Central memory CD4-positive, alpha-beta T cell (primary cell): ENCODE results near the gene FAM240B.

ENCODE experiments used
- DNase-seq: peaks from one replicate; pipeline ENCODE4 v3.0.0; 2022
- total RNA-seq, 3 experiments: gene quantifications; one replicate each; lab custom pipeline; 2026; lab: John Stamatoyannopoulos, UW

The FAM240B gene
- total RNA-seq: 0 reads per million in 3 experiments

DNA sequence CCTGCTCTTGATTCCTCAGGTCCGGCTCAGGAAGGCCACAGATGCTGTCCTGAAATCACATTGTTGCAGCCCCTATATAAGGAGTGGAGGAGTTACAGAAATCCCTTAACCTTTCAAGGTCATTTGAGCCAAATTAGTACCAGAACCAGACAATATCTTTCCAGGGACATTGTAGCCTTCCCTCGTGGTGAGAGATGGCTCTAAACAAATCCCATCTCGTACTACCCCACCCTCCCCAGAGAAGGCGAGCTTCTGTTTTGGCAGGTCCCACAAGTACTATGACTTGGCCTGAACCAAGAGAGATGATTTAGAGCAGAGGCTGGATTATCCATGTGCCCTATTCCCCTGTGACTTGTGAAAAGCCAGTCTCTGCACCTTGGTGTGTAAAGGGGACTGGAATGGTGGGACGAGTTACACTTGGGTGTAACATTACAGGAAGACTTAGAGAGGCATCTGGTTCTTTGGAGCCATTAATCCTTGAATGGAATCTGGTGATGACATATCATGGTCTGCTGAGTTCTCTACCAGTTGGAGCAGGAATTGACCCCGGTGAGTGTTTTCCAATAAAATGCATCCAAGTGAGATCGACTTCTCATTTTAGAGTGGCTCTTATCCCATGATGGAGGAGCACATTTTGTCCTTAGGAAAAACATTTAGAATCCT lies at the start of gene FAM240B:
FAM240B (minus strand) TSS at position 51 of the 663 bp plus-strand sequence. CDS start 16,134 bp downstream, outside the sequence.
- DNase-seq: no peak

DNA sequence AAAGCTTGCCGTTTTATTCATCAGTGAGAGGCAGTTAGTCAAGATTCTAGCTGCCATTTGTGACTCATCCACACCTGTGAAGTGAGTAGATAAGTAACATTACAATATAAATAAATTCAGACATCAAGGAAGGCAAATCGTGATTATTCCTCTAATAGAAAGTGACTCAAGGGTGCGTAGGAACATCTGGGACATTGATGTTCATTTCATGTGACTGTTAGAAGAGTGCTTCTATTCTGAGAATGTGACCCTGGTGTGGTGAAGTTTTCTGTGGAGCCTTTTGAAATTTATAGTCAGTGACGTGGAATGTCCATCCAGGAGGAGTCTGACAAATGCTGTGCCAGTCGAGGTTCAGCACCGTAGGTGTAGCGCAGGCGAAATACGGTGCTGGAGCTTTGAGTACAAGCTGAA lies 48.4 kb upstream of the FAM240B start:
- DNase-seq: no peak

DNA sequence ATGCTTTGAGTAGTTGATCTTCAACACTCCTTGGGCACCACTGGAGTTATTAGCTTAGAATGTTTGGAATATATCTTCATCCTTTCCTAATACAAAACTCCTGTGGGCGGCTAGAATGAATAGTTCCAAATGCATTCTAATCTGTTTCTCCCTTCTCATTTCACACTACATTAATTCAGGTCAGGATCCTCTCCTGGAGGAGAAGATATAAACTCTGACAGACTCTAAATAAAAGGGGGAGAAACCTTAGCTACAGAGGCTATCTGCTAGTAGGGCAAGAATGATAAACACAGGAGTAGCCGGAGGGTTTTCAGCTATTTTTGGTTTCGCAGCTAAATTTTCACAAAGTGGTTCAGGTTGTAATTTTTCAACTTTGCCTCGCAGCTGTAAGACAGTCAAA lies 45.2 kb upstream of the FAM240B start:
- DNase-seq: no peak

DNA sequence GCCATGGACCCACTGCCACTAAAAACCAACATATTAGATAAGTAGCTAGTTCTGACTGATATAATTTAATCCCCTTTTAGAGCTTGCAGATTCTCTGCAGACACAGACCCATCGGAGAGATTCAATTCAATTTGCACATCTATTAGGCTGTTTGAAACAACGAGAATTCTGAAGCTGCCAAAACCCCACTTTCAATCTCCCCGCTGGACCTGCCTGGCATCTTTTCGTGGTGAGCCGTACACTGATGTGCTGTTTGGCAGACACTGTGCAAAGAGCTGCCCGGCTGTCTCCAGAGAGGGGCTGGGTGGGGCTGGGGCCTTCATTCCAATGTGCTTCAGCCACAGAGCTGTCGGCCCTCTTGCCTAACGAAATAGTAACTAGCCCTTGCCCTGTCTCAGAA lies 42.1 kb upstream of the FAM240B start:
- no peak for DNase-seq

DNA sequence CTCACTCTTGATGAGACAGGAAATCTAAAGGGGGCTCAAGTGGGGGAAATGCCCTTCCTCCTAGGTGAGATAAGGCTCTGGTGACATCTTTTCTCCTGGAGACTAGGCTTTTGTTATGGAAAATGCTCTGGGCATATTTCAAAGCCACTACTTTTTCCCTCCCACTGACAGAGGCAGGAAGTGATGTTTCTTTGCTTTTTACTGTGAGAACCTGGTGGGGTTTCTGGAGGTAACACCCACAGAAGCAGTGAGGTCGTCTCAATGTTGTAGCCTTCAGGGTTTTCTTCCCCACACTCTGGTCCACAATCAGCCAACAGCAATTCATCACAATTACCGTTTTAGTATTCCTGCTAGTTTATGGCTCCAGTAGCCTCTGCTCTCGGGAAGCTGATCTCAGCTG lies 41.4 kb upstream of the FAM240B start:
- DNase-seq: no peak

DNA sequence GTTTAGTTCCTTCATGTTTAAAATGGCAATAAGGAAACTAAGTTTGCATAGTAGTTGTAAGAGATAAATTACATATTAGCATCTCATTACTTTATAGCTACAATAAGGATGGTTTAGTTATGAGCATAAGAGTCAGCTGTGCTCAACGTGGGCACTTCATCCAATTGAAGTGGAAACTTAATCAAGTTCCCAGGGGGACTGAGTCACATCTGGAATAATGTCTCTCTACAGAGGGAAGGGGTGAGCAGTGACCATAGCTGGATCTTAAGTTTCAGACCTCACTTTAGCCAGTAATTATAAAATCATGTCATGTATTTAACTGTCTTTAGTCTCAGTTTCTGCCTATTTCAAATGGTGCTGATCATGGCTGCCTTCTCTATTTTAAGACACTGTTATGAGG lies 36.8 kb upstream of the FAM240B start:
- no peak for DNase-seq

DNA sequence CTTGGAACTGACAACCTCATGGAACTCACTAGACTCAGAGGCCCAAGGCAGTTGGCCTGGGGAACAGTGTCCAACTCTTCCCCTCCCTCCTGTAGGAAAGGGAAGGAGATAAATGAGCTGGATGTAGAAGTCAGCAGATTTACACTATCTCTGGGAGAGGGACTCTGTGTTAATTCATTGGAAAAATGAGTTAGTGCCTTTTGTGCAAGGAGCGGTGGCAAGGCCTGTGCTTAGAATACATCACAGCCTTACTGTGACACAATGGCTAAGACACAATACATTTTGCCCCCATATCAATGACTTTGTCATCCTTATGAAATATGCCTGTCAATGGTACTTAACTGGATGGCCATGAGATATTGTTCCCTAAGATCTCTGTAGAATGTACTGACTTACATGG lies 28.0 kb upstream of the FAM240B start:
- DNase-seq: no peak

DNA sequence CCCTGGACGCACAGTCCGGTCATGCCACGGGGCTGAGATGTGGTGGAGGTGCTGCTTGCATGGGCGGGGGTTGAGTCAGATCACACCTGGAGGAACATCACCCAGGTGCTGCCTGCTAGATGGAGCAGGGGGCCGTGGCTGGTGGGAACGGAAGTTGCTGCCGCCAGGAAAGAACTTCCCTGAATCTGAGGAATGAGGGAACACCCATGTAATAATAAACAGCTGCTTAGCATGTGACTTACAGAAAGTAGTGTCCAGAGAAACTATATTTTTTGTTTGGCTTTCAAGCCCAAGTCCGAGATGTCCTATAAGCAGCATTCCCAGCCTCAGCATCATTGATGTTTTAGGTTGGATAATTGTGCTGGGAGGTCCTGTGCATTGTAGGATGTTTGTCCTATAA lies 27.1 kb upstream of the FAM240B start:
- DNase-seq: no peak

DNA sequence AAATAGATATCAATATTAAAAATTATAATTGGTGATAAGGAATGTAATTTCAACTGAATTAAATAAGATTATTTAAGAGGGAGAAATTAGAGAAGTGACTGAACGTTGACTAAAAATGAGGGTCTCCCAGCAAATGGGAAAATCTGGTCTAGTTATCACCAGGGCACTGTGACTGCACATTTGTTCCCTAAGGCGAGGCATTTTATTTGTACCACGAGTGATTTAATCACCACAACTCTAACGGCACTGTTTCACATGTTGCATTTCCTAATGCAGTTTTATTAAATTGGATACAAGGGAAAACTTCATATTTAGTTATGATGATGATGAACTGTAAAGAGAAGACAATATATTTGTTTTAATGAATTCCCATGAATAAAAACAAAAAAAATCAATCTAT lies 26.4 kb upstream of the FAM240B start:
- DNase-seq: no peak

DNA sequence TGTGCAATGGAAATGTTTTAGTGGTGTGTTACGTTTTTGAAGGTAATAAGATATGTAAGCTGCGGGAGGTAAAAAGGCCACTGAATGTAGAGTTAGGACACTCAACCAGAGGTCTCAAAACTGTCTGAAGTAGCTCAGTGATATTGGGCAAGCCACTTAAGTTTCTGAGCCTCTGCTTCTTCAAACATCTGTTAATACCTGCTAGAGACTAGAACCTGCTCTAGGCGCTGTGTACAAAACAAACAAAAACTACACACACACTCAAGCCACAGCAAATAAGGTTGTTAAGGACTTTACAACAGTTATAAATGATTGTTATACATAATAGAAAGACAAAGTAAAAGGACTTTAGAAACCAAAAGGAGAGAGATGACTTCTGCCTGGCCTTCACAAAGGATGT lies 24.6 kb upstream of the FAM240B start:
- no peak for DNase-seq

DNA sequence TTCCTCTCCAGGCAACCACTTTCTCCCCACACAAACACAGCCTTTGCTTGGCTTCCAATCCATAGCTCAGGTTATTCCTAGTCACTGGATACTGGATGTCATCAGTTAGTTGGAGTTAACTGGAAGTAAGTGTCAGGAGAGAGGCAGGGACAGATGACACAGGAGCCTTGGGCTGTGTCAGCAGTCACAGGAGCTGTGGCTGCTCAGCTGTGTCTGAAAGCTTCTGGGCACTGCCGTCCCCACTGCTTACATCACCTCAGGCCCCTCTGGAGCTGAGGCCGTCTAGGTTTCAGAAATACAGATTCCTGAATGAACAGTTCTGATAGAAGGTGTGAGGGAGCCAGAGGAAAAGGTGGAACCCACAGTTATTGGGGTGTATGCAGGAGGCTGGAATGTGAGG lies 17.3 kb upstream of the FAM240B start:
- no peak for DNase-seq

DNA sequence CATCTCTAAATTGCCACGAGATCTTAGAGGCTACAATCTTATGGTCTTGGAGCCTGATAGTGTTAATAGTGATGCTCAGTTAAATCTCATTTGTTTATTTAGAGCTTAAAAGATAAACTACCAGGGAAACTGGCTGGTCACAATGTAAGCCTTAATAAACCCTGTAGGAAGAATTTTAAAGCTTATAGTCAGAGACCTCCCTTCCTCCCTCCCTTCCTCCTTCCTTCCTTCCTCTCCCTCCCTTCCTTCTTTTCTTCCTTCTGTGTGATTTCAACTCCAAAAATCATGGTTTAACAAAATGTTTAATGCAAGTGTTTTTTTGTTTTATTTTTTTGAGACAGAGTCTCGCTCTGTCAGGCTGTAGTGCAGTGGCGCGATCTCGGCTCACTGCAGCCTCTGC lies 14.9 kb upstream of the FAM240B start:
- DNase-seq: no peak

DNA sequence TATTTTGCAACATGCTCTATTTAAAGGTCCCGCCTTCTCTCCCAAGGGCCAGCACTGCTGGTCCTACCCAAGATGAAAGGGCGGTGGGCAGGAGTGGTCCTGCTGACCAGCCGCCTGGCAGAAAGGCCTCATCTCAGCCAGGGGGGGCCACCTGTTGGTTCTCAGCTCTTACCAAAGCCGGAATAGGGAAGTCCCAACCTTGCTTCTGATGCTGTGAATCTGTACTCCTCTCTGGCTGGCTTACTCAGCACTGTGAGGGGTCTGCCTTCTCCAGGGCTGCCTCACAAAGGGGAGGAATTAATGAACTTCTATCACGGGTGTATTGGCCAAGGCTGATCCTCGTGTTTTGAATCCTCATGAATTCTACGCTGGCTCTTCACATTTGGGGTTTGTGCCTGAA lies 13.6 kb upstream of the FAM240B start:
- no peak for DNase-seq

DNA sequence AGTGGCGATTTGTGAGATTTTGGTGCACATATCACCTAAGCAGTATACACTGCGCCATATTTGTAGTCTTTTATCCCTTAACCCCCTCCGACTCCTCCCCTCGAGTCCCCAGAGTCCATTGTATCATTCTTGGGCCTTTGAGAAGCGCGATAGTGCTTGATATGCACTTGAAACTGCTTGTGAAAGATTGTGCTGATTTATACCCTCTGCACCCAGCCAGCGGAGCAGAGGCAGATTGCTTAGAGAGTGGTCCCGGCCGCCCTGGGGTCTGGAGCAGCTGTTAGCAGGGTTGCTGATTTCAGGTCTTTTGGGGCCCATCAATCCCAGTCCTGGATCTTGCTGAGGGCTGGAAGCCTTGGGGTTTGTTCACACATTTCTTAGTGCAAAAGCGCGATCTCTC lies 13.0 kb upstream of the FAM240B start:
- DNase-seq: no peak

DNA sequence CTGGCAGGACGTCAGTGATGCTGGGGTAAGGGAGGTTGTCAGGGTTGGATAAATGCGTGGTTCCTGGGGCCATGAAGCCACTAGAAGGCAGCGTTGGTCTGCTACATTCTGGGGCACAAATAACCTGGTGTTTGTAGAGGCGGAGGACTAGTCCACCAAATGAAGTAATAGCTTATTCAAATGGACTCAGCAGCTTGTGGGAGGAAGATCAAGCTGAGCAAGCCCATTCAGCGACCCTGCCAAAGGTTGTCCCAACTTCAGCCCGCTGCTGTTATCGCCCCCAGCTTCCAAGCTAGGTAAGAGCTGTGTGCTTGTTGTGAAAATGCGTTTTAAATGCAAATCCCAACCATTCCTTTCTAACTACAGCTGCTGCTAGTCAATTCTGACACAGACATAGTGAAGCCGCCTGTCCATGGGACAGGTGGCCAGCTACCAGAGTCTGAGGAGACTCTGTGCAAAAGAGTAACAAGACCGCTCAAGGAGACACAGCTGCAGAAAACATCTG lies 7.6 kb upstream of the FAM240B start:
- no peak for DNase-seq

DNA sequence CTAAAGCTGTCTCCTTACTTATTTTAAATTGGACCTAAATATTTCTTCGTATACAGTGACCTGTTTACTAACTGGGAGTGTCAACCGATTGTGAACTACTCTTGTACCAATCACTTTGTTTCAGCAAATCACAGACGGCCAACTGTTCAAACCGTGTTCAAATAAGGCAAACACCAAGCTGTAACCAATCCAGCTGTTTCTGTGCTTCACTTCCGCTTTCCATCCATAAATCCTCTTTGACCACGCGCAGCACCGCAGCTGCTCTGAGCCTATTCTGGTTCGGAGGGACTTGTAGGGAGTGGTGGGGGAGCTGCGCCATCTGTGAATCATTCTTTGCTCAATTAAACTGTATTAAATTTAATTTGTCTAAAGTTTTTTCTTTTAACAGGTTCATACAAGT lies 4.8 kb upstream of the FAM240B start:
- DNase-seq: no peak

DNA sequence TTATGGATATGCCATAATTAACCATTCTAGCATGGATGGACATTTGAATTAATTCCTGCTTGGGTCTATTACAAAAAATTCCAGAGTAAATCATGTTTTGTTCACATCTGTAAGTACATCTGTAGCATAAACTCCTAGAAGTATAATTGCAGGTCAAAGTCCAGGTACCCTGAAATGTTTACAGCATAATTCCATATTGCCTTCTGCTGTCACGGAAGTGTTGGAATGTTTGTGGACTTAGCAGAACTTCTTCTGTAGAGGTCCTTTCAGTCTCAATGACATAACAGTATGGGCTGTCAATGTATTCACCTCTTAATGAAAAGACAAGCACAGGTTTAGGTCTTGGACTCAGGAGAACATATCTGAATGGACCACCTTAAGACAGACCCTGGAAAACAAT lies 1.8 kb downstream of the FAM240B start:
- DNase-seq: no peak

DNA sequence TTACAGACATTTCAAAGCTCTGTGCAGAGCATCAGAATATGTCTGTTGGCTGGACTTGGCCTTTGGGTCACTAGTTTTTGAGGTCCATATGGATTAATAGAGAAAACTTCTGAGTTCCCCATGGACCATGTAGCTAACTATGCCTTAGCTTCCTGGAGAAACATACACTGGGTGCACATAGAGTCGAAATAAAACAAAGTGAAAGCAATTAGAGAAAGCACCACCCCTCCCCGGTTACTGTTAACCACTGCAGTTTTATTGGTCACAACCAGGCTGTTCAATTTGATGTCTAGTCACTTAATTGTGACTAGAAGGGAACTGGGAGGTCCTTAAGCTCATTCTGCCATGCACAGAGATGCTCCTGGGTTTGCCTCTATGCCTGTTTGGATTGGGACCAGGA lies 4.2 kb downstream of the FAM240B start:
- DNase-seq: no peak

DNA sequence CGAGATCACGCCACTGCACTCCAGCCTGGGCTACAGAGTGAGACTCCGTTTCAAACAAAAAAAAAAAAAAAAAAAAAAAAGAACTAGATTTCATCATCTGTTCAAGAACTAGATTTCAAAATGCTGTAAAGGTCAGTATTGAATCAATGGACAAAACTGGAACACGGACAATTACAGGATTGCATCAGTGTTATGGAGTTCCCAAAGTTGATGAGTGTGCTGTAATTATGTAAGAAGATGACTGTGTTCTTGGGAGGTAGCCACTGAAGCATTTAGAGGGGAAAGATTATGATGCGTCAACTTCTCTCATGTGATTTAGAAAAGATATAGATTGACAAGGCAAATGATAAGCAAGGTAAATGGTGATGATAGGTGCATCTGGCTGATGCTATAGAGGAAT lies 6.5 kb downstream of the FAM240B start:
- no peak for DNase-seq

DNA sequence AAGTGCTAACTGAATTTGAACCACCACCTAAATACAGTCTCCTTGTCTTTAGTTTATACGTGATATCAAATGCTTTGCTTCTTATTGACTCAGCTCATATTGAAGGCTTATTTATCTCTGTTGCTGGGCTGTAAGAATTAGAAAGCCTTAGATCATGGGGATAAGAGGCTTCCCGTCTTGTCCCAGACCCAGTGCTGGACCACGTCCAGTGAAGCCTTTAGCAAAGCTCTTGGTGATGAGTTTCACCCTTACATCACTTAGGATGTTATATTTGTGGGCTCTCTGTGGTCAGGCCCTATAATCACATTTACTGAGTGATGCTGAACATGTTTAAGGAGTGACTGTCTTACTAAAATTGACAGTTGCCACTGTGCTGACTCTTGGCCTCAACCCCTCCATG lies 11.2 kb downstream of the FAM240B start:
- no peak for DNase-seq

DNA sequence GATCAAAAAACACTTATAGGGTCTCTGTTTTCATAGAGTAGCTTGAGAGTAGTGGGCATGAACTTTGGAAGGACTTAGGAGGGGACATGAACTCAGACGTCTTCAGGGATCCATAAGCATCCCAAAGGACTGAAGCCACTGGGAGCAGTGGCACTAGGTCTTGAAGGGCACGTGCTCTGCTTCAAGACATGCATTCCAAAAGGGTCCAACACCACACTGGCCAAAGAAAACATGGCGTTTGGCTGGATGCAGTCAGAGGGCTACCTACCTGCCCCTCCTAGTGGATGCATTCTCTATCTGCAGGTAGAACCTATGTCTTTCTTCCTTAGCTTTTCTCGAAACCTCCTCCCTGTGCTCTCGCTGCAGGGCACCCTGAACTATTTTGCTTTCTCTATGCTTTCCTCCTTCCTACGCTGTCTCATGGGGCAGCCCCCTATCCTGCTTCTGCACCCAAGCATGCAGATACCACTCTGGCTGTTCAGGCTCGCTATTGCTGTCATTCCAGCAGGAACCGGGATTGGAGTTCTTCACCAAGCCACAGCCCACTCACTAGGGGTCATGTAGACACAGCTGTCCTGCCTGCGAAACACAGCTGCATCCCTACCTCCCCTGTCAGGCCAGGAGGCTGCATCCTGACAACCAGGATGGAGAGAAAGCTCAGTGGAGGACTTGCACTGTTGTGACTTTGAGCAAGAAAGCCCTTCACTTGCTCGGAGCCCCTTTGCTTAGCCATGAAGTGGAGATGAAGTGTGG lies 11.9 kb downstream of the FAM240B start:
- no peak for DNase-seq

DNA sequence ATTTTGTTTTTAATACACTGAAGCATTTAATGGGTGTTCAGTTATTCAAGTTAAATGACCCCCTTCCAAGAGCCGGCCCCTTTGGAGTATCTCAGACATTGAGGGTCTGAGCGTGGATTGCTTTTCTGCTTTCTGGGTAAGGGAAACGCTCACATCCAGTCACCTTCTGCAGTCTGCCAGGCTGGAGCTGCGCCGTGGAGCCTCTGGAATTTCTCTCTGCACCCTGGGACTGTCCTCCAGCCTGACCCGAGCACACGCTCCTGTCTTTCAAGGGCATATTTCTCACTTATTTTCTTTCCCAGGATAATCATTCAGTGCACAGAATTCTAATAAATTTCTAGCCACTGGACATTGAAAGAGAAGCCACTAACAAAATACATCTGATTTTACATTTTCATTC lies 13.4 kb downstream of the FAM240B start:
- no peak for DNase-seq

DNA sequence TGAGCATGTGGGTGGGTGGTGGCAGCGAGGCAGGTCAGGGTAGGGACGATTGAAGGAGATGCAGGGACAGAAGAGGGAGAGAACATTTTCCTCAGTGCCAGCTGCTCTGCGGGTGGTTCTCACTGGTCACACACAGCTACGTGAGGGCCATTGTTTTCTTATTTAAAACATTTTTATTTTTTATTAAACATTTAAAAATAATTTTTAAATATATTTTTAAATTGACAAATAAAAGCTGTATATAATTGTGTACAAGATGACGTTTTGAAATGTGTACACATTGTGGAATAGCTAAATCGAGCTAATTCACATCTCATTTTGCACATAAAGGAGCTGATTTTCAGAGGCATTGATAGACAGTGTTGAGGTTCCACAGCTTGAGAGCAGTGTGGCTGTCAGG lies 14.0 kb downstream of the FAM240B start:
- no peak for DNase-seq

DNA sequence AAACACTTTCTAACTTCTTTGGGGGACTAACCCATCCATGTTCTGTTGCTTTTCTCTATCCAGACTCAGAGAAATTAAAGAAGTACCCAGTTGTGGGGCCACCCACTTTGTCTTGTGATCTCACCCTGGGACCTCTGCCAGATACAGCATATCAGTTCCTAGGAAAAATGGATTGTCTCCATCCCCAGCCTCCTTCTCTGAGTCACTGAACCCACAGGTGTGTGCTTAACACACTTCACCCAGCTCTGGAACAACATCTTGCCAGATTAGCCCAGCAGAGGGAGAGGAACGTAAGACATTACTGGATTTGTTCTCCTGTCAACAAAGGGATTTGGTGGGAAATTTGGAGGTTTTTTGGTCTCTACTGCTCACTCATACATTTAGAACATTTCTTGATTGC lies 19.2 kb downstream of the FAM240B start:
- DNase-seq: no peak

DNA sequence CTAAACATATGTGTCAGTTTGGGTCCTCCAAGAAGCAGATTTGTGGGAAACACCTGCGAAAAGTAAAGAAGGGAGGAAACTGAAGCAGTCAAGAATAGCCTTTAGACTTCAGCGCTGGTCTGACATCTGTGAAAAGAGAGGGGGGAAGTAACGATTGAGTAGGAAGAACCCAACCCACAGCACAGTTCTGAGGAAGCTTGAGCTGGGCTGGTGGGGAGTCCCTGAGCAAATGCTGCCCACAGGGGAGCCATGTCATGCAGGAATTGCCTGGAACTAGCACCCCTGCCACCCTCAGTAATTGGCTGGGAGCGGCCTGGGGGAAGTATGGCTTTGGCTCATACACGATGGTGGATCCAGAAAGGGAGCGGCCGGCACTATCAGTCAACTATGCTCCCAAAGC lies 20.6 kb downstream of the FAM240B start:
- DNase-seq: no peak
